GM12874 (cell line): ENCODE data around the gene TMA7B.

Experiments
- CTCF ChIP-seq: IDR thresholded peaks from 2 replicates; pipeline ENCODE4 v1.5.1; 2011; ENCODE audit warnings: low read depth, mild to moderate bottlenecking, control low read depth, low read length, moderate library complexity; ENCODE audit not compliant: insufficient read depth

Gene TMA7B

DNA sequence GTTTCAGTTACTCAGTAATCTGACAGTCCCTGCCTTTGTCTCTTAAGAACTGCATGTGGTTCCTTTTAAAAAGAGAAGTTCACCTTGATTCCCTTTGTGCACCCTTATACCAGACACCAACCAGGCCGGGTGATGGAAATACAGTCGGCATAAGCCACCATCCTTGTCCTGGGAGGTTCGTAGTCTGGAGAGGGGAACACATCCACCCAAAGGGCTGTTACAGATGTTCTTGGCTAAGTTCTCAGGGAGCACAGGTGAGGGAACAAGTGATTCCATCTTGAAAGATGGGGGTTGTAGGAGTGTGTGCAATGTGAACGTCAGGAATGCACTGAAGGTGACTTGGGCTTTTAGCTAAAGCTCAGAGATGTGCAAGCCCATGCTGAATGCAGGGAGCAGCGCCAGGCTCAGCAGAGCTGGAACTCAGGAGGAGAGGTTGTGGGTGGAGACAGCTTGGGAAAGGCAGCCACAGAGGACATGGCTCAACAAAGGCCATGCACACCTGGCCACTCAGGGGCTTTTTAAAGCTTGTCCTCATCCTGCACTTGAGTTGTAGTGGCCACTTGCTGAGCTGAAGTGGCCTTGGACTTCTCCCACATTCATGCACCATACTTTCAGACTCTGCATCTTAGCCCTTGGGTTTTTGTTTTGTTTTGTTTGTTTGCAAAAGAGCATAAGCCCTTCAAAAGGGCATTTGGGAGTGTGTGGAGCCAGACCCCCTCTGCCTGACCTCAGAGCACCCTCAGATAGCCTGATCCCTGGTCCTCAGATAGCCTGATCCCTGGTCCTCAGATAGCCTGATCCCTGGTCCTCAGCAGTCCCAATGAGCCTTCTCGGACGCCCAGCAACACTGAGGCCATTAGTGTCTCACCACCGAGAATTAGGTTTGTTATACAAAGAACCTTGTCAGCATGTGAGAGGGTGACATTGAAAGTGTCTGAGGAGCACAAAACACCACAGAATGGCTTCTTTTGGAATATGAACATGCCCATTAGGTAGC, 12.7 kb upstream of the TMA7B start:
- TF ChIP-seq CTCF, result no peak

DNA sequence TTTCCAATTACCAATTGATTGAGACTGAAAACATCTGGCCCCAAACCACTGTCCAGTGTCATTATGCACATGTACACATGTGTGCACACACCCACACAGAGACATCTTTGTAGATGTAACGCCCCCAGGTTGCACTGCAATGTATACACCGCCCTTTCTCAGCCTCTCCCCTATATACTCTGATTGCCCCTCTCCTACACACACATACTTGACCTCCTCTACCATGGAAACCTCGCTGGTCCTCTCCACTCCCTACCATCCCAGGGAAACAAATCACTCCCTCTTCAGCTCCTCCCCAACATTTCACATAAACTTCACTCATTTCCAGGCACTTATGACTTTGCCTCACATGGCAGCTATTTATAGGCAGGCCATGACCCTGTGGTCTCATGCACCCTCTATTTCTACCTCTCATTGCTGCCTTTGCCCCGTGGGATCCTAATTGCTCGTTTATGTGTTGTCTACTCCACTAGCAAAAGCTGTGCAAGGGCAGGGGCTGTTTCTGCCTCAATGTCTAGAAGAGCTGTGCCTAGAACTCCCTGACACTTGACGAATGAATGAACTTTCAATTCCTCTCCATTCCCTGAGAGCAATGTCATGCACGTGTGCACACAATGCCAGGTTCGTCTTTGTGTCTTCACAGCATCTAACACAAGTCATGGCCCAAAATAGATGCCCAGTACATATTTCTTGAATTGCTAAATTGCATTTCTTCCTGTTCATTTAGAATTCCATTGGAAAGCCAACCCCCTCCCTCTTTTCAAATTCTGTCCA, 10.0 kb upstream of the TMA7B start:
- TF ChIP-seq CTCF, result no peak

- no peak for TF ChIP-seq CTCF
Measured at GRCh38 chr22:39952347-39952746, 7.8 kb upstream of the TMA7B start.

DNA sequence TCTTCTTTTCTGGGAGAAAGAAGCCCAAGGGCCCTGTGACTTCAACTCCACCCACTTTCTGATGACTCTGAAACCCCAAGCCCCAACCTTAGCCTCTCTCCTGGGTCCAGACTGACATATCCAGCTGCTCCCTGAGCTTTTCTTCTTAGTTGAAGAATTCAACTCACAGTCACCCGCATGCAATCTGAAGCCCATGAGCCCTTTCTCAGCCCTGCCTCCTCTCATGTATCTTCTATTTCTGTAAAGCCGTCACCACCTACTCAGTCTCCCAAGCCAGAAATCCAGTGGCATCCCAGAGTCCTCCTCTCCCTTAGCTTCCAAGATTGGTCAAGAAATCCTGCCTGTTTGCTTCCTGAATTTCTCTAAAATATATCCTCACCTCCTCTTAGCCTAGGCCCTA, 7.1 kb upstream of the TMA7B start:
- TF ChIP-seq CTCF, result no peak

- TF ChIP-seq CTCF, result no peak
Measured at GRCh38 chr22:39954584-39955055, 5.6 kb upstream of the TMA7B start.

GRCh38 chr22:39955675-39956074, 4.5 kb upstream of the TMA7B start:
- no peak for TF ChIP-seq CTCF
